ENCODE measurements around the gene HBP1.

GRCh38 chr7:107190090-107190489 is 21.3 kb downstream of the HBP1 start:
- TF ChIP-seq CTCF (IDR thresholded peaks at IDR 0.05): no peak
- TF ChIP-seq POLR2A (IDR thresholded peaks at IDR 0.05): no peak
- no peak for TF ChIP-seq POLR2AphosphoS5 (IDR thresholded peaks at IDR 0.05)
